OCI-LY7 (cell line): Measurements from ENCODE around the gene CWC25.

ENCODE experiments used
- CTCF ChIP-seq: fragments of 200-600 bp; sonication (generic); conservative IDR thresholded peaks from 2 replicates; pipeline ENCODE4 v1.5.1; 2014; ENCODE audit warnings: mild to moderate bottlenecking, antibody characterized with exemption, low read length, moderate library complexity, mixed read lengths
- EZH2phosphoT487 ChIP-seq: fragments of 200-600 bp; sonication (generic); IDR thresholded peaks from 2 replicates; pipeline ENCODE4 v1.6.1; 2018; ENCODE audit warnings: low read depth, borderline replicate concordance, mild to moderate bottlenecking, mixed run types, antibody characterized with exemption, low read length, moderate library complexity, mixed read lengths

GRCh38 chr17:38797158-38797490 lies 28.0 kb downstream of the CWC25 start:
- no peak for TF ChIP-seq EZH2phosphoT487
- no peak for TF ChIP-seq CTCF
